IPS-11a (cell line): ENCODE results near the gene BRMS1.
"Not testable (repeated sequence)": the region's sequence is repeated elsewhere in the genome, so short reads cannot be mapped to it uniquely, and the experiment has no call there.

ENCODE experiments used
- H3K4me3 ChIP-seq: one replicate; pipeline ENCODE4 v1.5.1; 2013; ENCODE audit warnings: low read depth, low read length, control low read depth

BRMS1 gene

GRCh38 chr11:66311965-66312548 is 32.8 kb downstream of the BRMS1 start:
- H3K4me3 ChIP-seq = peak overlapping the region; percentile 63

GRCh38 chr11:66311470-66311964 is 33.4 kb downstream of the BRMS1 start:
- peak overlapping the region; percentile 63 for H3K4me3 ChIP-seq

GRCh38 chr11:66310803-66311440 is 34.0 kb downstream of the BRMS1 start:
- not testable (repeated sequence) for H3K4me3 ChIP-seq

- H3K4me3 ChIP-seq = no peak overlapping the region
These were observed 34.6 kb downstream of the BRMS1 start for GRCh38 chr11:66310324-66310723.

- no peak overlapping the region for H3K4me3 ChIP-seq
These were observed 35.4 kb downstream of the BRMS1 start for GRCh38 chr11:66309475-66309874.

GRCh38 chr11:66302656-66303055 is 42.2 kb downstream of the BRMS1 start:
- no peak overlapping the region for H3K4me3 ChIP-seq

- no peak overlapping the region for H3K4me3 ChIP-seq
These were observed 45.7 kb downstream of the BRMS1 start for GRCh38 chr11:66299186-66299585.

GRCh38 chr11:66297610-66298009 is 47.3 kb downstream of the BRMS1 start:
- H3K4me3 ChIP-seq = no peak overlapping the region

GRCh38 chr11:66294626-66295620 is 50.0 kb downstream of the BRMS1 start:
- no peak overlapping the region for H3K4me3 ChIP-seq

GRCh38 chr11:66293777-66294625 is 50.9 kb downstream of the BRMS1 start:
- no peak overlapping the region for H3K4me3 ChIP-seq

GRCh38 chr11:66293352-66293751 is 51.6 kb downstream of the BRMS1 start:
- no peak overlapping the region for H3K4me3 ChIP-seq

GRCh38 chr11:66292543-66293332 is 52.2 kb downstream of the BRMS1 start:
- peak overlapping the region; percentile 48 for H3K4me3 ChIP-seq

GRCh38 chr11:66291706-66292542 is 53.0 kb downstream of the BRMS1 start, which contains the start of gene TMEM151A:
TSS of gene TMEM151A (plus strand) at chr11:66291894. CDS start at chr11:66292014, 120 bp downstream.
- peak within 1 kb of the TSS; percentile 48 for H3K4me3 ChIP-seq

- H3K4me3 ChIP-seq = peak overlapping the region; percentile 34
These were observed 53.6 kb downstream of the BRMS1 start for GRCh38 chr11:66291303-66291705.

- no peak overlapping the region for H3K4me3 ChIP-seq
These were observed 54.6 kb downstream of the BRMS1 start for GRCh38 chr11:66290330-66290621.

- H3K4me3 ChIP-seq = peak overlapping the region; percentile 88
These were observed 55.2 kb downstream of the BRMS1 start for GRCh38 chr11:66289548-66290329.

GRCh38 chr11:66288671-66289547 is 56.0 kb downstream of the BRMS1 start, which contains the start of gene YIF1A:
TSS of gene YIF1A (minus strand) at chr11:66289143. CDS start at chr11:66288985, 158 bp downstream.
- peak within 1 kb of the TSS; percentile 88 for H3K4me3 ChIP-seq
